Measurements from ENCODE around the gene SCYL2. TPM values are rescaled to one million over a fixed set of nuclear protein-coding genes. Genes with fewer than 3 reads are reported as not detected.

The SCYL2 gene
- total RNA-seq, 4 donors from 2014 or later, result 27.7 to 51.8 (median 39.5) TPM

Small RNA genes lying within 50 kb of the gene (small RNA-seq; reads per million reads assigned to genes)
- gene RF00019, result 0 reads per million in 4 donors

Other genes with a start within 250 kb of the SCYL2 start
- gene BLTP3B, start 124.3 kb upstream of the SCYL2 start, total RNA-seq, result 10 to 100 TPM in 3 of 4 donors, 1 to 10 TPM in 1; 7.1 to 21.9 (median 13.5) TPM
- gene ACTR6, start 66.4 kb upstream of the SCYL2 start, total RNA-seq, result 10 to 100 TPM; 14.2 to 21.0 (median 16.5) TPM
- gene DEPDC4, start 98 bp upstream of the SCYL2 start, total RNA-seq, result 1 to 10 TPM in 1 of 4 donors, under 1 TPM in 2, not detected in 1; 0.76 to 1.1 (median 0.95) TPM
- gene SLC17A8, start 89.9 kb downstream of the SCYL2 start, total RNA-seq, result not detected
- not detected for gene NR1H4, start 206.7 kb downstream of the SCYL2 start, total RNA-seq

Measured in esophagus squamous epithelium (tissue), 4 donors.